Brain microvascular endothelial cell (primary cell): ENCODE data around the gene ACACA.
A peak's percentile ranks its signal among the peaks of the same experiment; 100 is the strongest.

Experiments
- DNase-seq: peaks from one replicate; pipeline ENCODE4 v3.0.0-alpha.2; 2020
- H3K27ac ChIP-seq: fragments of 250-450 bp; sonication (Bioruptor Pico); 2 replicates; pipeline ENCODE4 v1.5.1; 2020; ENCODE audit warnings: mild to moderate bottlenecking, moderate library complexity
- H3K27me3 ChIP-seq: fragments of 250-450 bp; sonication (Bioruptor Pico); replicated peaks from 2 replicates; pipeline ENCODE4 v1.5.1; 2020; ENCODE audit warnings: mild to moderate bottlenecking
- H3K36me3 ChIP-seq: fragments of 250-450 bp; sonication (Bioruptor Pico); replicated peaks from 2 replicates; pipeline ENCODE4 v1.5.1; 2020; ENCODE audit warnings: mild to moderate bottlenecking
- H3K4me3 ChIP-seq: 2 replicates; pipeline ENCODE4 v1.5.1; 2011; ENCODE audit warnings: low read depth, mild to moderate bottlenecking, control low read depth, low read length, moderate library complexity
- in situ Hi-C: cut with HindIII; loops from 2 replicates; pipeline ENCODE4 v1.10.0; 2017; ENCODE audit warnings: low sequenced_read_pairs, low pct_ligation_motif_present
- TF ChIP-seq, protein P1 (sequence below): IDR thresholded peaks from 2 replicates; pipeline ENCODE4 v1.5.1; 2011; ENCODE audit warnings: low read depth, mild to moderate bottlenecking, moderate library complexity, low read length, control low read depth, inconsistent platforms; ENCODE audit errors: missing control alignments

The ACACA gene

GRCh38 chr17:37138571-37139120, 268.0 kb downstream of the ACACA start:
- no peak for DNase-seq
- H3K4me3 ChIP-seq: no peak overlapping the region
- in situ Hi-C loops: no loop called here
- H3K27ac ChIP-seq: no peak overlapping the region
- TF ChIP-seq, protein P1, sequence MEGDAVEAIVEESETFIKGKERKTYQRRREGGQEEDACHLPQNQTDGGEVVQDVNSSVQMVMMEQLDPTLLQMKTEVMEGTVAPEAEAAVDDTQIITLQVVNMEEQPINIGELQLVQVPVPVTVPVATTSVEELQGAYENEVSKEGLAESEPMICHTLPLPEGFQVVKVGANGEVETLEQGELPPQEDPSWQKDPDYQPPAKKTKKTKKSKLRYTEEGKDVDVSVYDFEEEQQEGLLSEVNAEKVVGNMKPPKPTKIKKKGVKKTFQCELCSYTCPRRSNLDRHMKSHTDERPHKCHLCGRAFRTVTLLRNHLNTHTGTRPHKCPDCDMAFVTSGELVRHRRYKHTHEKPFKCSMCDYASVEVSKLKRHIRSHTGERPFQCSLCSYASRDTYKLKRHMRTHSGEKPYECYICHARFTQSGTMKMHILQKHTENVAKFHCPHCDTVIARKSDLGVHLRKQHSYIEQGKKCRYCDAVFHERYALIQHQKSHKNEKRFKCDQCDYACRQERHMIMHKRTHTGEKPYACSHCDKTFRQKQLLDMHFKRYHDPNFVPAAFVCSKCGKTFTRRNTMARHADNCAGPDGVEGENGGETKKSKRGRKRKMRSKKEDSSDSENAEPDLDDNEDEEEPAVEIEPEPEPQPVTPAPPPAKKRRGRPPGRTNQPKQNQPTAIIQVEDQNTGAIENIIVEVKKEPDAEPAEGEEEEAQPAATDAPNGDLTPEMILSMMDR: no peak
- peaks cover 5% of the 10 kb centered on the region for H3K36me3 ChIP-seq
- H3K27me3 ChIP-seq: no peaks in the 10 kb centered on the region

- no peak for DNase-seq
- in situ Hi-C loops: no loop called here
- Histone ChIP-seq H3K4me3 (no peak overlapping the region), H3K36me3 (peaks cover 4% of the 10 kb centered on the region), H3K27ac (no peak overlapping the region), H3K27me3 (no peaks in the 10 kb centered on the region)
- TF ChIP-seq, protein P1: no peak
Measured at GRCh38 chr17:37137906-37138514, 268.6 kb downstream of the ACACA start.

DNA sequence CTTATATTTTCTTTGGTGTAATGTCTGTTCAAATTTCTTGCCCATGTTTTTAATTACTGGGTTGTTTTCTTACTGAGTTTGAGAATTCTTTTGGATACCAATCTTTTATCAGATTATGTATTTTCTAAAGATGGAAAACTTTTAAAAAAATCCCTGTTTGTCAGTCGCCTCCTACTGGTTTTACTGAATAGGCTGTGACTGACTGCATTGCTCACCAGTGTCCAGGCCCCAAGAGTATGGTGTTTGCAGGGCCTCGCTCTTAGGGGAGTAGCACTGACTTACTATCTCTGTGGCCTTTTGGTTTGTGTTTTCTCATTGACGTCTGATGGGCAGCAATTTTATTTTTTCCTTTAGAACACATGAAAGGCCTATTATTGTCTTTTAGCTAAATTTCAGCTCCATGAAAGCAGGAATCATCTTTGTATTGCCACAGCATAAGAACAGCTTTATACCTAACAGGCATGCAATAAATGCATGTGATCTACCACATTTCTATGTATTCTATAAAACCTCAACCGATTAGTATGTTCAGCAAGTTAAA, 269.5 kb downstream of the ACACA start:
- H3K4me3 ChIP-seq: no peak overlapping the region
- H3K27me3 ChIP-seq: no peaks in the 10 kb centered on the region
- TF ChIP-seq, protein P1: no peak
- peaks cover 4% of the 10 kb centered on the region for H3K36me3 ChIP-seq
- no peak for DNase-seq
- H3K27ac ChIP-seq: no peak overlapping the region
- in situ Hi-C loops: no loop called here

DNA sequence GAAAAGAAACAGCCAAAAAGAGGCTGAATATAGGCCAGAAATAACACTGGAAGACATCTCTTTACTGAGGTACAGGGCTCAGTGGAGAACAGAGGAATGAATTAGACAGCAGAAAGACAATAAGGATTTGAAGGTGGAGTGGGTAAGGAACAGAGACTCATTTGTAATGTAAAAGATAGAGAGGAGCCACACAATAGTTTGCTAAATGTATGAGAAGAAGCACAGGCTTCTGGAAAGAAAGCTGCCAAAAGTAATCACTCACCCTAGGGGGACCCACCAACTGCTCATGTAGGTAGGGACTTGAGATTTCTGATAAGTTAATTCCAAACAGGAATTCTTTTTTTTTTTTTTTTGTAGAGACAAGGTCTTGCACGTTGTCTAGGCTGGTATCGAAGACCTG, 271.1 kb downstream of the ACACA start:
- no peak overlapping the region for H3K27ac ChIP-seq
- TF ChIP-seq, protein P1: no peak
- no peaks in the 10 kb centered on the region for H3K27me3 ChIP-seq
- no peak overlapping the region for H3K4me3 ChIP-seq
- no peak for DNase-seq
- in situ Hi-C loops: no loop called here
- no peaks in the 10 kb centered on the region for H3K36me3 ChIP-seq

GRCh38 chr17:37134050-37134449, 272.6 kb downstream of the ACACA start:
- DNase-seq: peak; percentile 12
- H3K27me3 ChIP-seq: no peaks in the 10 kb centered on the region
- H3K4me3 ChIP-seq: no peak overlapping the region
- H3K27ac ChIP-seq: no peak overlapping the region
- TF ChIP-seq, protein P1: no peak
- H3K36me3 ChIP-seq: peaks cover 5% of the 10 kb centered on the region
- in situ Hi-C loops: no loop called here

GRCh38 chr17:37133136-37133535, 273.5 kb downstream of the ACACA start:
- H3K36me3 ChIP-seq: peaks cover 9% of the 10 kb centered on the region
- H3K4me3 ChIP-seq: no peak overlapping the region
- H3K27me3 ChIP-seq: no peaks in the 10 kb centered on the region
- no peak overlapping the region for H3K27ac ChIP-seq
- in situ Hi-C loops: no loop called here
- no peak for DNase-seq
- TF ChIP-seq, protein P1: no peak
